T-helper 9 cell (primary cell): ENCODE data around the gene RTN4RL1.

Experiments
- DNase-seq: peaks from one replicate; pipeline ENCODE4 v3.0.0-alpha.2; 2020

RTN4RL1 gene

GRCh38 chr17:2044263-2044894 is 19.2 kb upstream of the RTN4RL1 start:
- DNase-seq = no peak

- DNase-seq = no peak
These were observed 18.7 kb upstream of the RTN4RL1 start for GRCh38 chr17:2043785-2044184.

- DNase-seq = no peak
These were observed 17.8 kb upstream of the RTN4RL1 start for GRCh38 chr17:2042933-2043332.

GRCh38 chr17:2042390-2042847 is 17.3 kb upstream of the RTN4RL1 start:
- DNase-seq = no peak

GRCh38 chr17:2041561-2042389 is 16.6 kb upstream of the RTN4RL1 start, which contains the start of gene OVCA2:
TSS of gene OVCA2 (plus strand) at chr17:2042022. CDS start at chr17:2042048, 26 bp downstream.
- DNase-seq = peak; percentile 97

GRCh38 chr17:2040942-2041560 is 15.9 kb upstream of the RTN4RL1 start:
- no peak for DNase-seq

- no peak for DNase-seq
These were observed 15.2 kb upstream of the RTN4RL1 start for GRCh38 chr17:2040219-2040827.

GRCh38 chr17:2037155-2037554 is 12.0 kb upstream of the RTN4RL1 start:
- no peak for DNase-seq

- DNase-seq = no peak
These were observed 10.7 kb upstream of the RTN4RL1 start for GRCh38 chr17:2035541-2036488.

GRCh38 chr17:2034806-2035540 is 9.8 kb upstream of the RTN4RL1 start:
- DNase-seq = no peak

- DNase-seq = no peak
These were observed 9.0 kb upstream of the RTN4RL1 start for GRCh38 chr17:2034157-2034556.

GRCh38 chr17:2033153-2033552 is 8.0 kb upstream of the RTN4RL1 start:
- DNase-seq = no peak

- no peak for DNase-seq
These were observed 5.6 kb upstream of the RTN4RL1 start for GRCh38 chr17:2030779-2031163.

GRCh38 chr17:2029911-2030778 is 5.0 kb upstream of the RTN4RL1 start, which contains the start of gene DPH1:
TSS of gene DPH1 (plus strand) at chr17:2030153. CDS start at chr17:2030170, 17 bp downstream.
- peak; percentile 76 for DNase-seq

- no peak for DNase-seq
These were observed 3.6 kb upstream of the RTN4RL1 start for GRCh38 chr17:2028737-2029136.

- DNase-seq = no peak
These were observed 3.1 kb upstream of the RTN4RL1 start for GRCh38 chr17:2028234-2028614.

- no peak for DNase-seq
These were observed 2.5 kb upstream of the RTN4RL1 start for GRCh38 chr17:2027528-2028233.

GRCh38 chr17:2025622-2026309 is 632 bp upstream of the RTN4RL1 start:
- no peak for DNase-seq
